Stimulated activated naive CD8-positive, alpha-beta T cell treated with anti-CD3 and anti-CD28 coated beads, Interleukin-15, amount 100 ng/mL, for 72 hours (primary cell): ENCODE results near the gene HES2.
"Not testable (repeated sequence)": the region's sequence is repeated elsewhere in the genome, so short reads cannot be mapped to it uniquely, and the experiment has no call there.

Experiments used
- ATAC-seq: fragments of 150-1000 bp; cut with Tn5 transposase; 2 replicates; pipeline ENCODE4 v1.10.0; 2021; ENCODE audit warnings: mild to moderate bottlenecking, moderate library complexity
- DNase-seq, 2 donors: peaks; one replicate each; pipeline ENCODE4 v3.0.0; 2021 to 2022
- H3K27ac Mint-ChIP-seq, 2 donors: one replicate each; pipeline ENCODE4 v1.8.0; 2022; ENCODE audit warnings: mild to moderate bottlenecking in 2 of 2, mixed read lengths in 2 of 2, moderate library complexity in 2 of 2
- H3K27me3 Mint-ChIP-seq: one replicate; pipeline ENCODE4 v1.8.0; 2022; ENCODE audit warnings: mixed read lengths
- H3K4me1 Mint-ChIP-seq: one replicate; pipeline ENCODE4 v1.8.0; 2022; ENCODE audit warnings: mild to moderate bottlenecking, mixed read lengths
- H3K4me3 Mint-ChIP-seq, 2 donors: one replicate each; pipeline ENCODE4 v1.8.0; 2022; ENCODE audit warnings: mild to moderate bottlenecking in 2 of 2, mixed read lengths in 2 of 2, moderate library complexity in 1 of 2
- H3K9me3 Mint-ChIP-seq, 2 donors: one replicate each; pipeline ENCODE4 v1.8.0; 2022; ENCODE audit warnings: mixed read lengths in 2 of 2

Gene HES2

GRCh38 chr1:6460301-6461050, 40.8 kb upstream of the HES2 start:
- Mint-ChIP-seq H3K27me3 (peaks cover 22% of the 10 kb centered on the region), H3K4me1 (peaks cover 74% of the 10 kb centered on the region), H3K4me3 (peak overlapping the region; percentile 72 to 75), H3K9me3 (no peaks in the 10 kb centered on the region), H3K27ac (peak overlapping the region; percentile 86 to 93)
- DNase-seq (peak; percentile 71 to 89), ATAC-seq (peak; percentile 86)

GRCh38 chr1:6459850-6460265, 40.1 kb upstream of the HES2 start:
- DNase-seq (peak in 1 of 2 donors; percentile 63), ATAC-seq (peak; percentile 47)
- Mint-ChIP-seq H3K27me3 (peaks cover 25% of the 10 kb centered on the region), H3K4me1 (peaks cover 71% of the 10 kb centered on the region), H3K4me3 (peak overlapping the region; percentile 72 to 75), H3K9me3 (no peaks in the 10 kb centered on the region), H3K27ac (peak overlapping the region; percentile 91 to 93)

GRCh38 chr1:6456800-6457466, 37.2 kb upstream of the HES2 start:
- H3K4me1 Mint-ChIP-seq, result peaks cover 58% of the 10 kb centered on the region
- H3K27ac Mint-ChIP-seq, result peak overlapping the region in 1 of 2 donors; percentile 7
- DNase-seq (no peak), ATAC-seq (no peak)
- H3K9me3 Mint-ChIP-seq, result no peaks in the 10 kb centered on the region
- H3K27me3 Mint-ChIP-seq, result peaks cover 52% of the 10 kb centered on the region
- H3K4me3 Mint-ChIP-seq, result no peak overlapping the region

- H3K27ac Mint-ChIP-seq, DNase-seq, H3K9me3 Mint-ChIP-seq, ATAC-seq: not testable (repeated sequence)
- Mint-ChIP-seq H3K27me3 (peaks cover 62% of the 10 kb centered on the region), H3K4me3 (peak overlapping the region; percentile 37 to 68), H3K4me1 (peaks cover 48% of the 10 kb centered on the region)
Observed at GRCh38 chr1:6455752-6456520, 36.2 kb upstream of the HES2 start.

- no peak overlapping the region for H3K27ac Mint-ChIP-seq
- ATAC-seq (peak; percentile 66), DNase-seq (peak; percentile 59)
- peaks cover 42% of the 10 kb centered on the region for H3K4me1 Mint-ChIP-seq
- H3K4me3 Mint-ChIP-seq, result peak overlapping the region; percentile 37 to 68
- H3K27me3 Mint-ChIP-seq, result peaks cover 71% of the 10 kb centered on the region
- H3K9me3 Mint-ChIP-seq, result no peaks in the 10 kb centered on the region
Observed at GRCh38 chr1:6454856-6455751, 35.4 kb upstream of the HES2 start.

- not testable (repeated sequence) for H3K9me3 Mint-ChIP-seq, H3K27ac Mint-ChIP-seq, DNase-seq, ATAC-seq
- Mint-ChIP-seq H3K4me3 (peak overlapping the region; percentile 32 to 43), H3K27me3 (peaks cover 80% of the 10 kb centered on the region), H3K4me1 (peaks cover 42% of the 10 kb centered on the region)
Observed at GRCh38 chr1:6453895-6454855, 34.5 kb upstream of the HES2 start.

- no peak for ATAC-seq
- Mint-ChIP-seq H3K4me1 (peaks cover 50% of the 10 kb centered on the region), H3K27me3 (peaks cover 89% of the 10 kb centered on the region), H3K27ac (no peak overlapping the region), H3K4me3 (no peak overlapping the region), H3K9me3 (no peaks in the 10 kb centered on the region)
- DNase-seq, result no peak
Observed at GRCh38 chr1:6450943-6451373, 31.2 kb upstream of the HES2 start.

GRCh38 chr1:6450486-6450885, 30.8 kb upstream of the HES2 start:
- H3K27ac Mint-ChIP-seq, H3K9me3 Mint-ChIP-seq, H3K4me3 Mint-ChIP-seq, DNase-seq, ATAC-seq: not testable (repeated sequence)
- peaks cover 46% of the 10 kb centered on the region for H3K4me1 Mint-ChIP-seq
- H3K27me3 Mint-ChIP-seq, result peaks cover 89% of the 10 kb centered on the region

GRCh38 chr1:6450005-6450450, 30.3 kb upstream of the HES2 start:
- no peak overlapping the region for H3K4me3 Mint-ChIP-seq
- DNase-seq (no peak), ATAC-seq (no peak)
- H3K27ac Mint-ChIP-seq, result peak overlapping the region in 1 of 2 donors; percentile 50
- H3K4me1 Mint-ChIP-seq, result peaks cover 47% of the 10 kb centered on the region
- H3K27me3 Mint-ChIP-seq, result peaks cover 91% of the 10 kb centered on the region
- H3K9me3 Mint-ChIP-seq, result no peaks in the 10 kb centered on the region

- Mint-ChIP-seq H3K27me3 (peaks cover 94% of the 10 kb centered on the region), H3K9me3 (no peaks in the 10 kb centered on the region), H3K27ac (no peak overlapping the region), H3K4me3 (peak overlapping the region; percentile 7 to 73), H3K4me1 (peaks cover 45% of the 10 kb centered on the region)
- ATAC-seq (peak; percentile 56), DNase-seq (peak in 1 of 2 donors; percentile 42)
Observed at GRCh38 chr1:6448749-6449631, 29.3 kb upstream of the HES2 start.

- peaks cover 93% of the 10 kb centered on the region for H3K27me3 Mint-ChIP-seq
- H3K4me3 Mint-ChIP-seq, result peak overlapping the region; percentile 35 to 66
- peaks cover 40% of the 10 kb centered on the region for H3K4me1 Mint-ChIP-seq
- DNase-seq, result no peak
- peak; percentile 50 for ATAC-seq
- H3K9me3 Mint-ChIP-seq, result no peaks in the 10 kb centered on the region
- no peak overlapping the region for H3K27ac Mint-ChIP-seq
Observed at GRCh38 chr1:6447818-6448748, 28.4 kb upstream of the HES2 start.
